Karpas-422 (cell line): ENCODE data around the gene MYCBP2. TPM values are rescaled to one million over a fixed set of nuclear protein-coding genes. Genes with fewer than 3 reads are reported as not detected.
"Not testable (repeated sequence)": the region's sequence is repeated elsewhere in the genome, so short reads cannot be mapped to it uniquely, and the experiment has no call there.

Experiments used
- DNase-seq: peaks from one replicate; pipeline ENCODE4 v3.0.0-alpha.2; 2015
- H2AFZ ChIP-seq: fragments of 200-600 bp; sonication (generic); 2 replicates; pipeline ENCODE4 v1.6.1; 2014; ENCODE audit warnings: antibody characterized with exemption, low read length, mixed read lengths
- H3K27ac ChIP-seq: fragments of 200-600 bp; sonication (generic); 2 replicates; pipeline ENCODE4 v1.5.1; 2014; ENCODE audit warnings: mild to moderate bottlenecking, low read length, moderate library complexity
- H3K27me3 ChIP-seq: fragments of 200-600 bp; sonication (generic); 2 replicates; pipeline ENCODE4 v1.6.1; 2014; ENCODE audit warnings: low read length, mixed read lengths
- H3K36me3 ChIP-seq: fragments of 200-600 bp; sonication (generic); 2 replicates; pipeline ENCODE4 v1.6.1; 2014; ENCODE audit warnings: low read length, mixed read lengths; ENCODE audit not compliant: insufficient read depth
- H3K4me1 ChIP-seq: fragments of 200-600 bp; sonication (generic); 2 replicates; pipeline ENCODE4 v1.6.1; 2014; ENCODE audit warnings: mild to moderate bottlenecking, low read length, mixed read lengths
- H3K4me2 ChIP-seq: fragments of 200-600 bp; sonication (generic); 2 replicates; pipeline ENCODE4 v1.6.1; 2014; ENCODE audit warnings: low read length, low read depth, mild to moderate bottlenecking; ENCODE audit not compliant: poor library complexity, severe bottlenecking
- H3K4me3 ChIP-seq: fragments of 200-600 bp; sonication (generic); 2 replicates; pipeline ENCODE4 v1.5.1; 2014; ENCODE audit warnings: mild to moderate bottlenecking, antibody characterized with exemption, low read length, mixed read lengths
- H3K79me2 ChIP-seq: fragments of 200-600 bp; sonication (generic); 2 replicates; pipeline ENCODE4 v1.6.1; 2014; ENCODE audit warnings: mild to moderate bottlenecking, low read length, mixed read lengths
- H3K9ac ChIP-seq: fragments of 200-600 bp; sonication (generic); 2 replicates; pipeline ENCODE4 v1.6.0; 2014; ENCODE audit warnings: low read length
- H3K9me2 ChIP-seq: fragments of 200-600 bp; sonication (generic), shearing (Covaris generic); replicated peaks from 2 replicates; pipeline ENCODE4 v1.6.0; 2014; ENCODE audit warnings: mild to moderate bottlenecking, low read length, moderate library complexity; ENCODE audit not compliant: insufficient read depth
- H3K9me3 ChIP-seq: fragments of 300-700, 200-600 bp; sonication (generic); 2 replicates; pipeline ENCODE4 v1.6.1; 2014; ENCODE audit warnings: low read length, mixed read lengths
- H4K20me1 ChIP-seq: fragments of 200-600 bp; sonication (generic); 2 replicates; pipeline ENCODE4 v1.6.1; 2014; ENCODE audit warnings: mild to moderate bottlenecking, antibody characterized with exemption, low read length, low read depth; ENCODE audit not compliant: insufficient read depth
- total RNA-seq: library from RNA; depleted of rRNA; stranded (reverse); fragments of >200 nt; shearing (Covaris generic); gene quantifications from 2 replicates; pipeline ENCODE4 v1.2.3, GENCODE V29; 2014; ENCODE audit warnings: low replicate concordance

Gene MYCBP2
- total RNA-seq, 1 experiment from 2014 or later = 188 TPM

- DNase-seq = no peak
- H3K4me1 ChIP-seq = peaks cover 22% of the 10 kb centered on the region
- H3K4me3 ChIP-seq = no peak overlapping the region
- no peaks in the 10 kb centered on the region for H3K27me3 ChIP-seq
- H3K4me2 ChIP-seq = no peak overlapping the region
- peaks cover 94% of the 10 kb centered on the region for H3K79me2 ChIP-seq
- H3K27ac ChIP-seq = no peak overlapping the region
- no peak overlapping the region for H3K9ac ChIP-seq
- no peaks in the 10 kb centered on the region for H3K9me2 ChIP-seq
- H3K9me3 ChIP-seq = no peaks in the 10 kb centered on the region
- peaks cover 64% of the 10 kb centered on the region for H3K36me3 ChIP-seq
- H2AFZ ChIP-seq = no peak overlapping the region
- no peaks in the 10 kb centered on the region for H4K20me1 ChIP-seq
These were observed 309.8 kb downstream of the MYCBP2 start for GRCh38 chr13:77016888-77017623.

GRCh38 chr13:77016251-77016812, 310.6 kb downstream of the MYCBP2 start:
- Histone ChIP-seq H3K9ac (no peak overlapping the region), H3K9me2 (no peaks in the 10 kb centered on the region), H3K4me2 (no peak overlapping the region), H3K27ac (no peak overlapping the region), H3K4me3 (no peak overlapping the region), H2AFZ (no peak overlapping the region), H4K20me1 (no peaks in the 10 kb centered on the region), H3K36me3 (peaks cover 66% of the 10 kb centered on the region), H3K9me3 (no peaks in the 10 kb centered on the region), H3K4me1 (peaks cover 15% of the 10 kb centered on the region), H3K79me2 (peaks cover 94% of the 10 kb centered on the region), H3K27me3 (no peaks in the 10 kb centered on the region)
- DNase-seq = no peak

GRCh38 chr13:77014906-77015685, 311.8 kb downstream of the MYCBP2 start:
- H2AFZ ChIP-seq = no peak overlapping the region
- no peak overlapping the region for H3K27ac ChIP-seq
- no peaks in the 10 kb centered on the region for H3K9me2 ChIP-seq
- no peaks in the 10 kb centered on the region for H3K9me3 ChIP-seq
- no peak for DNase-seq
- no peak overlapping the region for H3K9ac ChIP-seq
- no peaks in the 10 kb centered on the region for H4K20me1 ChIP-seq
- no peak overlapping the region for H3K4me3 ChIP-seq
- peaks cover 6% of the 10 kb centered on the region for H3K4me1 ChIP-seq
- no peaks in the 10 kb centered on the region for H3K27me3 ChIP-seq
- no peak overlapping the region for H3K4me2 ChIP-seq
- peaks cover 75% of the 10 kb centered on the region for H3K36me3 ChIP-seq
- peaks cover 91% of the 10 kb centered on the region for H3K79me2 ChIP-seq

- Histone ChIP-seq H3K4me1 (peaks cover 3% of the 10 kb centered on the region; the same call in 1 of the 2 replicates), H3K79me2 (peaks cover 89% of the 10 kb centered on the region), H3K9ac (no peak overlapping the region), H3K36me3 (peaks cover 80% of the 10 kb centered on the region), H3K27me3 (no peaks in the 10 kb centered on the region), H3K4me2 (no peak overlapping the region), H3K4me3 (no peak overlapping the region), H3K9me3 (no peaks in the 10 kb centered on the region), H3K27ac (no peak overlapping the region), H2AFZ (no peak overlapping the region), H4K20me1 (no peaks in the 10 kb centered on the region), H3K9me2 (no peaks in the 10 kb centered on the region)
- no peak for DNase-seq
These were observed 312.9 kb downstream of the MYCBP2 start for GRCh38 chr13:77013853-77014542.

GRCh38 chr13:77009719-77010118, 317.2 kb downstream of the MYCBP2 start:
- not testable (repeated sequence) for H2AFZ ChIP-seq, H3K4me2 ChIP-seq, H3K4me3 ChIP-seq, H3K27me3 ChIP-seq, H3K27ac ChIP-seq, H3K4me1 ChIP-seq, DNase-seq, H3K9me2 ChIP-seq, H4K20me1 ChIP-seq, H3K9me3 ChIP-seq, H3K9ac ChIP-seq
- Histone ChIP-seq H3K79me2 (peaks cover 87% of the 10 kb centered on the region), H3K36me3 (peaks cover 58% of the 10 kb centered on the region)

- DNase-seq = no peak
- Histone ChIP-seq H3K9me2 (no peaks in the 10 kb centered on the region), H3K36me3 (peaks cover 51% of the 10 kb centered on the region), H3K9ac (no peak overlapping the region), H3K27ac (no peak overlapping the region), H3K4me3 (no peak overlapping the region), H3K9me3 (no peaks in the 10 kb centered on the region), H2AFZ (no peak overlapping the region), H3K27me3 (no peaks in the 10 kb centered on the region), H3K4me1 (peaks cover 8% of the 10 kb centered on the region), H4K20me1 (no peaks in the 10 kb centered on the region), H3K79me2 (peaks cover 83% of the 10 kb centered on the region), H3K4me2 (no peak overlapping the region)
These were observed 317.9 kb downstream of the MYCBP2 start for GRCh38 chr13:77009011-77009410.

- H3K4me2 ChIP-seq, H3K4me1 ChIP-seq, H3K9me2 ChIP-seq, H3K4me3 ChIP-seq, DNase-seq, H3K9ac ChIP-seq, H2AFZ ChIP-seq, H3K27me3 ChIP-seq, H3K27ac ChIP-seq, H3K9me3 ChIP-seq, H4K20me1 ChIP-seq: not testable (repeated sequence)
- peaks cover 44% of the 10 kb centered on the region for H3K36me3 ChIP-seq
- H3K79me2 ChIP-seq = peaks cover 79% of the 10 kb centered on the region
These were observed 318.6 kb downstream of the MYCBP2 start for GRCh38 chr13:77008337-77008736.
